Mesothelial cell of epicardium (in vitro differentiated cells): ENCODE results near the gene CACUL1. TPM values are rescaled to one million over a fixed set of nuclear protein-coding genes. Genes with fewer than 3 reads are reported as not detected.

Experiments used
- DNase-seq, 2 experiments: peaks; one replicate each; pipeline ENCODE4 v3.0.0; 2021; ENCODE audit warnings: low spot score in 2 of 2; ENCODE audit not compliant: unreplicated experiment in 2 of 2
- H3K27ac Mint-ChIP-seq: 2 replicates; pipeline ENCODE4 v1.8.0; 2021; ENCODE audit warnings: mixed read lengths
- H3K27me3 Mint-ChIP-seq: 2 replicates; pipeline ENCODE4 v1.8.0; 2021; ENCODE audit warnings: low read depth, mixed read lengths
- H3K36me3 Mint-ChIP-seq: 2 replicates; pipeline ENCODE4 v1.8.0; 2021; ENCODE audit warnings: mixed read lengths
- H3K4me1 Mint-ChIP-seq: 2 replicates; pipeline ENCODE4 v1.8.0; 2021; ENCODE audit warnings: mixed read lengths
- H3K4me3 Mint-ChIP-seq: 2 replicates; pipeline ENCODE4 v1.8.0; 2021; ENCODE audit warnings: mild to moderate bottlenecking, moderate library complexity, mixed read lengths
- H3K9me3 Mint-ChIP-seq: 2 replicates; pipeline ENCODE4 v1.8.0; 2021; ENCODE audit warnings: mixed read lengths
- total RNA-seq: library from RNA; stranded (reverse); gene quantifications from 3 replicates; pipeline ENCODE4 v1.2.1, GENCODE V29; 2021
- TF ChIP-seq, protein P1 (sequence below): fragments of 200-600 bp; sonication (generic); IDR thresholded peaks from one replicate; pipeline ENCODE4 v1.5.0; 2021; ENCODE audit warnings: antibody characterized with exemption; ENCODE audit not compliant: unreplicated experiment

Gene CACUL1
- total RNA-seq, 1 donor from 2014 or later, result 63.9 TPM

GRCh38 chr10:118729641-118730258 lies 25.0 kb downstream of the CACUL1 start:
- H3K36me3 Mint-ChIP-seq, result no peaks in the 10 kb centered on the region
- H3K9me3 Mint-ChIP-seq, result no peaks in the 10 kb centered on the region
- TF ChIP-seq, protein P1, sequence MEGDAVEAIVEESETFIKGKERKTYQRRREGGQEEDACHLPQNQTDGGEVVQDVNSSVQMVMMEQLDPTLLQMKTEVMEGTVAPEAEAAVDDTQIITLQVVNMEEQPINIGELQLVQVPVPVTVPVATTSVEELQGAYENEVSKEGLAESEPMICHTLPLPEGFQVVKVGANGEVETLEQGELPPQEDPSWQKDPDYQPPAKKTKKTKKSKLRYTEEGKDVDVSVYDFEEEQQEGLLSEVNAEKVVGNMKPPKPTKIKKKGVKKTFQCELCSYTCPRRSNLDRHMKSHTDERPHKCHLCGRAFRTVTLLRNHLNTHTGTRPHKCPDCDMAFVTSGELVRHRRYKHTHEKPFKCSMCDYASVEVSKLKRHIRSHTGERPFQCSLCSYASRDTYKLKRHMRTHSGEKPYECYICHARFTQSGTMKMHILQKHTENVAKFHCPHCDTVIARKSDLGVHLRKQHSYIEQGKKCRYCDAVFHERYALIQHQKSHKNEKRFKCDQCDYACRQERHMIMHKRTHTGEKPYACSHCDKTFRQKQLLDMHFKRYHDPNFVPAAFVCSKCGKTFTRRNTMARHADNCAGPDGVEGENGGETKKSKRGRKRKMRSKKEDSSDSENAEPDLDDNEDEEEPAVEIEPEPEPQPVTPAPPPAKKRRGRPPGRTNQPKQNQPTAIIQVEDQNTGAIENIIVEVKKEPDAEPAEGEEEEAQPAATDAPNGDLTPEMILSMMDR, result no peak
- no peak overlapping the region for H3K4me3 Mint-ChIP-seq
- H3K4me1 Mint-ChIP-seq, result peaks cover 39% of the 10 kb centered on the region
- DNase-seq, result no peak
- no peaks in the 10 kb centered on the region for H3K27me3 Mint-ChIP-seq
- H3K27ac Mint-ChIP-seq, result no peak overlapping the region

- no peak overlapping the region for H3K4me3 Mint-ChIP-seq
- no peaks in the 10 kb centered on the region for H3K9me3 Mint-ChIP-seq
- H3K36me3 Mint-ChIP-seq, result no peaks in the 10 kb centered on the region
- TF ChIP-seq, protein P1, result no peak
- no peak for DNase-seq
- H3K27me3 Mint-ChIP-seq, result no peaks in the 10 kb centered on the region
- peaks cover 35% of the 10 kb centered on the region for H3K4me1 Mint-ChIP-seq
- H3K27ac Mint-ChIP-seq, result no peak overlapping the region
These were observed 25.6 kb downstream of the CACUL1 start for GRCh38 chr10:118729200-118729599.

- Mint-ChIP-seq H3K4me3 (no peak overlapping the region), H3K9me3 (no peaks in the 10 kb centered on the region), H3K4me1 (peaks cover 19% of the 10 kb centered on the region), H3K36me3 (no peaks in the 10 kb centered on the region), H3K27me3 (no peaks in the 10 kb centered on the region), H3K27ac (peak overlapping the region; percentile 17)
- no peak for DNase-seq
- TF ChIP-seq, protein P1, result no peak
These were observed 28.8 kb downstream of the CACUL1 start for GRCh38 chr10:118725886-118726500.

GRCh38 chr10:118723466-118723865 lies 31.3 kb downstream of the CACUL1 start:
- Mint-ChIP-seq H3K4me1 (peaks cover 15% of the 10 kb centered on the region), H3K27me3 (no peaks in the 10 kb centered on the region), H3K9me3 (no peaks in the 10 kb centered on the region), H3K36me3 (peaks cover 2% of the 10 kb centered on the region), H3K27ac (no peak overlapping the region), H3K4me3 (no peak overlapping the region)
- DNase-seq, result no peak
- TF ChIP-seq, protein P1, result no peak

DNA sequence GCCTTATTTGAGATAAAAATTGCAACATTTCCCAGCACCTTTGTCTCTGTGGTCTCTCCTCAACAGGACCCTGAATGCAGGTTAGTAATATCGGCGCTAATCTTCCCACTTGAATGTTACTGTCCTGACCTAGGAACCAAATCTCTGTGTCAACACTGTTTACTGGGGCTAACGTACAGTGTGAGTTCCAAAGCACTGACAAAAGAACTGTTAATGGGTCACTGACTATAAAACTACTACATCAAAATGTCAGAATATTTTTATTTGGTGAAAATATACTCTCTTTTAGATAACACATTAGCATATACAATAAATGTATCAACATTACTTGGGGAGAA lies 33.3 kb downstream of the CACUL1 start:
- H3K9me3 Mint-ChIP-seq, result no peaks in the 10 kb centered on the region
- H3K4me3 Mint-ChIP-seq, result no peak overlapping the region
- H3K27me3 Mint-ChIP-seq, result no peaks in the 10 kb centered on the region
- H3K27ac Mint-ChIP-seq, result no peak overlapping the region
- no peak for DNase-seq
- peaks cover 15% of the 10 kb centered on the region for H3K4me1 Mint-ChIP-seq
- H3K36me3 Mint-ChIP-seq, result peaks cover 7% of the 10 kb centered on the region
- TF ChIP-seq, protein P1, result no peak
